Measurements from ENCODE around the gene ZDHHC14.

Gene ZDHHC14

DNA sequence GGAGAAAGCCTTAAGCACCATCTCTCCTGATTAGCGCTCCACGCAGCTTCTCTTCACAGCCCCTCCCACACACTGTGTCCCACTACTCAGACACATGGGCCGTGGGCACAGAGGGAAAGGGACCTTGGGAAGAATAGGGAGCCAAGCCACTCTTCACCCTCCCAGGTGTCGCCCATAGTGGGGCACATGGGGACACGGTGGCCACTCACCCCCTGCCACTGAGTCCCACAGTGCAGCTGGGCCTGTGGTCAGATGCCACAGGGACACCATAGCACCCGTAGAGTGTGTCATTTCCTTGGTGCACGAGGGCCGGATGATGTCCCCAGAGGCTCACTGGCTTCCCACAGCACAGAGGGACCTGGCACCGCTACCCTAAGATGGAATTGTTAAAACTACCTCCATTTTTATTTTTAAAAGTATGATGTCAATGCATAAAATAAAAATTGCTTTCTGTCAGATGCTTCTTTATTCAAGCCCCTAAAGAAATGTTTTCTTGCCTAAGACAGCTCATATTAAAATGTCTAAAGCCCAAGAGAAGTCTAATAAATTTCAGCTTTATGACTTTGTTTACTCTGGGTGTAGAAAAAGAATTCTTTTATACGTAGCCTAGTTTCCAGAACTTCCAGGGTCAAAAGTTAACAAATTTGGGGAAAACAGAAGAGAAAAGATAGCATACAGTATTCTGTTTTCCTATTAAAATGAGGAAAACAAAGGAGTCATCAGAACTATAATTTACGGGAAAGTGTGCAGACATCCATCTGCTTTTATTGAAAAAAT lies 251.0 kb downstream of the ZDHHC14 start:
- no peak overlapping the region for H3K27ac ChIP-seq
- no peak for TF ChIP-seq ZFX (IDR thresholded peaks at IDR 0.05; ENCODE audit: borderline replicate concordance)
- TF ChIP-seq, protein P1, sequence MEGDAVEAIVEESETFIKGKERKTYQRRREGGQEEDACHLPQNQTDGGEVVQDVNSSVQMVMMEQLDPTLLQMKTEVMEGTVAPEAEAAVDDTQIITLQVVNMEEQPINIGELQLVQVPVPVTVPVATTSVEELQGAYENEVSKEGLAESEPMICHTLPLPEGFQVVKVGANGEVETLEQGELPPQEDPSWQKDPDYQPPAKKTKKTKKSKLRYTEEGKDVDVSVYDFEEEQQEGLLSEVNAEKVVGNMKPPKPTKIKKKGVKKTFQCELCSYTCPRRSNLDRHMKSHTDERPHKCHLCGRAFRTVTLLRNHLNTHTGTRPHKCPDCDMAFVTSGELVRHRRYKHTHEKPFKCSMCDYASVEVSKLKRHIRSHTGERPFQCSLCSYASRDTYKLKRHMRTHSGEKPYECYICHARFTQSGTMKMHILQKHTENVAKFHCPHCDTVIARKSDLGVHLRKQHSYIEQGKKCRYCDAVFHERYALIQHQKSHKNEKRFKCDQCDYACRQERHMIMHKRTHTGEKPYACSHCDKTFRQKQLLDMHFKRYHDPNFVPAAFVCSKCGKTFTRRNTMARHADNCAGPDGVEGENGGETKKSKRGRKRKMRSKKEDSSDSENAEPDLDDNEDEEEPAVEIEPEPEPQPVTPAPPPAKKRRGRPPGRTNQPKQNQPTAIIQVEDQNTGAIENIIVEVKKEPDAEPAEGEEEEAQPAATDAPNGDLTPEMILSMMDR (IDR thresholded peaks at IDR 0.05) = no peak

DNA sequence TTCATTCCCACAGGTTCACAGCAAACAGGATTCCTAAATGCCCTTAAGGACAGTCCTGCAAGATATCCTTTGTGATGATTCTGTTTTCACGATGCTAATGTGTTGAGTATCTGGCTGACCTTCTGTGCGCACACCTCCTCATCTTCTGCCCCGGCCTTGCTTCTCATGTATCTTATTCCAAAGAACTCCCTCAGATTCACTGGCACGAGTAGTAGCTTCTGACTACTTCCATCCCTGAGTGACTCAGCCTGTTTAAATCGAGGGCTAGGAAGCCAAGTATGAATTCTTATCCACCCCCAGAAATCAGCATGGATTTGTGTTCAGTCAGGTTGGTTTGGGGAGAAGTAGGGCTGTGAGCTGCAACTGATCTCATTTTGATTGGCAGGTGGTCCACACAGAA lies 251.8 kb downstream of the ZDHHC14 start:
- no peak overlapping the region for H3K27ac ChIP-seq
- TF ChIP-seq ZFX (IDR thresholded peaks at IDR 0.05; ENCODE audit: borderline replicate concordance) = no peak
- TF ChIP-seq, protein P1 (IDR thresholded peaks at IDR 0.05) = no peak

GRCh38 chr6:157634546-157634945 lies 253.6 kb downstream of the ZDHHC14 start:
- TF ChIP-seq ZFX (IDR thresholded peaks at IDR 0.05; ENCODE audit: borderline replicate concordance) = no peak
- no peak overlapping the region for H3K27ac ChIP-seq

DNA sequence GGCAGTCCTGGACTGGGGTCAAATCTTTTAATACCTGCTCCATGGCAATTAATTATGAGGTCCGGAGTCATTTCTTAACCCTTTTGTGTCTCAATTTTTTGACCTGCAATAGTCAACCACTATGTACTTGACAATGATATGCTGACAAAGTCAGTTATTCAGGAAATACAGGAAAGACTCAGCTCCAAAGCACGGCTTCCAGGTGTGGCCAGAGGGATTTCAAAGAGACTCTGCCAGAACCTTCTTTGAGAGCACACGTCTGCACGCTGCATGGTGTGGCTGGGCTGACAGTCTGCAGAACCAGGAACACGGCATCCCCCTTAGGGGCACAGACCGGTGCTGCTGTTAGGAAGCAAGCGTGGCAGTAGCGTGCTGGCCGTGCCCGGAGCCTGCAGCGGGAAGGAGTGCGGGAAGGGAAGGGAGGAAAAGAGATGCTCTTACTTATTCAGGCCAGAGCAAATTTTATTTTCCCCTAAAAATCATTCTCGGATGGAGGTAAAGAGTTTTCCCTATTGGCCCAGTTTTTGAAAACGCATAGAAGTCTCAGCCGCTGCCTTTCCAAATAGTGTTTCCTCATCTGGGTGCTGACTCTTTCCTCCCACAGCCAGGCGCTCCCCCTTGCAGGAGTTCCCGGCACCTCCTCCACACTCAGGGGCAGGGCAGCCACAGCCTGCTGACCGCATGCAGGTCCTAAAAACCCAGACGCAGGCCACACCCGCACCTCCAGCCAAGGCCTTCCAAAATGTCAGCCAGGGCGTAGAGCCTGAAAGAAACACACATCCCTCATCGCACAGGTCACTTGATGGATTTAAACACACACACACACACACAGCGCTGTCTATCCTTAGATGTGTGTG lies 254.6 kb downstream of the ZDHHC14 start:
- TF ChIP-seq, protein P1 (IDR thresholded peaks at IDR 0.05) = no peak
- TF ChIP-seq ZFX (IDR thresholded peaks at IDR 0.05; ENCODE audit: borderline replicate concordance) = no peak
- H3K27ac ChIP-seq = no peak overlapping the region

- no peak overlapping the region for H3K27ac ChIP-seq
- TF ChIP-seq, protein P1 (IDR thresholded peaks at IDR 0.05) = no peak
- TF ChIP-seq ZFX (IDR thresholded peaks at IDR 0.05; ENCODE audit: borderline replicate concordance) = no peak
Measured at GRCh38 chr6:157637516-157637915, 256.5 kb downstream of the ZDHHC14 start.

GRCh38 chr6:157637941-157638662 lies 257.1 kb downstream of the ZDHHC14 start:
- no peak overlapping the region for H3K27ac ChIP-seq
- TF ChIP-seq, protein P1 (IDR thresholded peaks at IDR 0.05) = no peak
- no peak for TF ChIP-seq ZFX (IDR thresholded peaks at IDR 0.05; ENCODE audit: borderline replicate concordance)

DNA sequence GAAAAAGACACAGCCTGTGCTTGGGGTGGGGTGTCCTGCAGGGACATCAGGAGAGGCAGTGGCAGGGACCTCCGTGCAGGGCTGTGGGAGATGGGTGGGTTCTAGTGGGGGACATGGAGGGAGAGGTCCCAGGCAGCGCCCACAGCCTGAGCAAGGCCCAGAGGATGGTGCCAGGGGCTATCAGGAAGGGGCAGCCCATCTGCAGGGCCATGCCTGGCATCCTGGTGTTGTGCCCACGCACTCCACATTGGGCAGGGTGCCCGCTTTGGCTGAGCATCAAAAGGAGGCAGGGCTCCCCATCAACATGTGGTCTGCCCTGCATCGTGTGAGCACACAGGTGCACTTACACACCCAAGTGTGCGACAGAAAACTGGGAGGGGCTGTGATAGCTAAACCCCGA lies 257.8 kb downstream of the ZDHHC14 start:
- TF ChIP-seq, protein P1 (IDR thresholded peaks at IDR 0.05) = no peak
- TF ChIP-seq ZFX (IDR thresholded peaks at IDR 0.05; ENCODE audit: borderline replicate concordance) = no peak
- H3K27ac ChIP-seq = no peak overlapping the region

Measured in 22Rv1 (cell line).